Amniotic epithelial cell (primary cell): ENCODE results near the gene EHF.

Experiments
- DNase-seq: peaks from one replicate; pipeline ENCODE4 v3.0.0-alpha.2; 2010; ENCODE audit warnings: low read depth

Gene EHF

GRCh38 chr11:34644669-34645406 lies 23.9 kb downstream of the EHF start:
- peak; percentile 76 for DNase-seq

GRCh38 chr11:34646431-34646830 lies 25.5 kb downstream of the EHF start:
- no peak for DNase-seq

- DNase-seq, result peak; percentile 40
Measured at GRCh38 chr11:34647131-34647530, 26.2 kb downstream of the EHF start.

GRCh38 chr11:34647532-34647931 lies 26.6 kb downstream of the EHF start:
- DNase-seq, result no peak

GRCh38 chr11:34648036-34648435 lies 27.1 kb downstream of the EHF start:
- no peak for DNase-seq

GRCh38 chr11:34649597-34649996 lies 28.7 kb downstream of the EHF start:
- DNase-seq, result no peak

GRCh38 chr11:34650528-34650927 lies 29.6 kb downstream of the EHF start:
- DNase-seq, result no peak

- no peak for DNase-seq
Measured at GRCh38 chr11:34651551-34651950, 30.7 kb downstream of the EHF start.

GRCh38 chr11:34652191-34652973 lies 31.5 kb downstream of the EHF start:
- no peak for DNase-seq

GRCh38 chr11:34653031-34653430 lies 32.1 kb downstream of the EHF start:
- DNase-seq, result no peak

GRCh38 chr11:34653851-34654482 lies 33.1 kb downstream of the EHF start:
- peak; percentile 100 for DNase-seq

- DNase-seq, result no peak
Measured at GRCh38 chr11:34654483-34655334, 33.8 kb downstream of the EHF start.

- DNase-seq, result peak; percentile 93
Measured at GRCh38 chr11:34655335-34656008, 34.6 kb downstream of the EHF start.

- no peak for DNase-seq
Measured at GRCh38 chr11:34656062-34656720, 35.3 kb downstream of the EHF start.

GRCh38 chr11:34658071-34659015 lies 37.5 kb downstream of the EHF start:
- DNase-seq, result no peak

- DNase-seq, result no peak
Measured at GRCh38 chr11:34659096-34659733, 38.3 kb downstream of the EHF start.

GRCh38 chr11:34665077-34665835 lies 44.4 kb downstream of the EHF start:
- no peak for DNase-seq

GRCh38 chr11:34667810-34668582 lies 47.1 kb downstream of the EHF start:
- no peak for DNase-seq
